GM23248 (cell line): ENCODE data around the gene EYA3. TPM values are rescaled to one million over a fixed set of nuclear protein-coding genes. Genes with fewer than 3 reads are reported as not detected.

ENCODE experiments used
- DNase-seq: peaks from one replicate; pipeline ENCODE4 v3.0.0-alpha.2; 2015
- H2AFZ ChIP-seq: fragments of 200-600 bp; sonication (generic); 2 replicates; pipeline ENCODE4 v1.6.1; 2016; ENCODE audit warnings: antibody characterized with exemption
- H3F3A ChIP-seq: fragments of 200-600 bp; sonication (generic); 2 replicates; pipeline ENCODE4 v1.6.1; 2016; ENCODE audit warnings: mild to moderate bottlenecking, antibody characterized with exemption, mixed run types; ENCODE audit not compliant: insufficient read depth
- H3K27ac ChIP-seq: fragments of 200-600 bp; sonication (generic); 2 replicates; pipeline ENCODE4 v1.5.1; 2016; ENCODE audit warnings: mild to moderate bottlenecking
- H3K27me3 ChIP-seq: fragments of 200-600 bp; sonication (generic); replicated peaks from 2 replicates; pipeline ENCODE4 v1.6.1; 2016; ENCODE audit warnings: mild to moderate bottlenecking; ENCODE audit not compliant: insufficient read depth
- H3K36me3 ChIP-seq: fragments of 200-600 bp; sonication (generic); 2 replicates; pipeline ENCODE4 v1.6.1; 2016; ENCODE audit warnings: low read depth, mild to moderate bottlenecking
- H3K4me1 ChIP-seq: fragments of 200-600 bp; sonication (generic); 2 replicates; pipeline ENCODE4 v1.6.1; 2016; ENCODE audit warnings: mild to moderate bottlenecking; ENCODE audit not compliant: insufficient read depth
- H3K4me2 ChIP-seq: fragments of 200-600 bp; sonication (generic); one replicate; pipeline ENCODE4 v1.6.1; 2016; ENCODE audit warnings: mild to moderate bottlenecking; ENCODE audit not compliant: unreplicated experiment
- H3K4me3 ChIP-seq: fragments of 200-600 bp; sonication (generic); 2 replicates; pipeline ENCODE4 v1.5.1; 2016; ENCODE audit warnings: mild to moderate bottlenecking
- H3K79me2 ChIP-seq: fragments of 200-600 bp; sonication (generic); 2 replicates; pipeline ENCODE4 v1.6.1; 2016; ENCODE audit warnings: mild to moderate bottlenecking; ENCODE audit not compliant: insufficient read depth
- H3K9ac ChIP-seq: fragments of 200-600 bp; sonication (generic); 2 replicates; pipeline ENCODE4 v1.6.1; 2016; ENCODE audit warnings: mild to moderate bottlenecking
- H3K9me2 ChIP-seq: fragments of 200-600 bp; sonication (generic); 2 replicates; pipeline ENCODE4 v1.6.1; 2016; ENCODE audit warnings: mixed run types, mild to moderate bottlenecking, moderate library complexity; ENCODE audit not compliant: insufficient read depth
- H3K9me3 ChIP-seq: fragments of 200-600 bp; sonication (generic); one replicate; pipeline ENCODE4 v1.6.1; 2017; ENCODE audit warnings: low read depth
- H4K20me1 ChIP-seq: fragments of 200-600 bp; sonication (generic); 2 replicates; pipeline ENCODE4 v1.6.0; 2016; ENCODE audit not compliant: insufficient read depth
- EZH2 ChIP-seq: fragments of 200-600 bp; sonication (generic); IDR thresholded peaks from 2 replicates; pipeline ENCODE4 v1.6.1; 2018; ENCODE audit warnings: antibody characterized with exemption, mild to moderate bottlenecking; ENCODE audit not compliant: insufficient read depth, poor library complexity, severe bottlenecking
- EZH2phosphoT487 ChIP-seq: fragments of 200-600 bp; sonication (generic); IDR thresholded peaks from 2 replicates; pipeline ENCODE4 v1.6.1; 2018; ENCODE audit warnings: antibody characterized with exemption, moderate library complexity, mild to moderate bottlenecking, low read depth; ENCODE audit not compliant: insufficient read depth
- WGBS, 2 experiments: methylation state at CpG; one replicate each; pipeline ENCODE4 v1.1.6; 2015 to 2017; ENCODE audit warnings: low lambda C conversion rate in 2 of 2, low coverage in 1 of 2; ENCODE audit errors: missing lambda C conversion rate in 2 of 2; 5-methylcytosine and 5-hydroxymethylcytosine counted together
- in situ Hi-C: fragments of 300-500 bp; cut with MboI; formaldehyde crosslinking; loops from 2 replicates; pipeline ENCODE4 v1.15.0; 2020
- polyA plus RNA-seq: library from polyadenylated mRNA; unstranded; fragments of >200 nt; fragmentation: Nextera tagmentation; extraction: Ambion mirVana; gene quantifications from 2 replicates; pipeline ENCODE4 v1.2.1, GENCODE V29; 2016
- total RNA-seq: library from RNA; depleted of rRNA; stranded (reverse); fragments of >200 nt; shearing (Covaris generic); gene quantifications from 2 replicates; pipeline ENCODE4 v1.2.3, GENCODE V29; 2014

Gene EYA3
- total and polyA plus RNA-seq, 2 experiments from 2014 or later = 9.1 to 16.9 TPM

GRCh38 chr1:27941671-27942540 is 146.5 kb downstream of the EYA3 start:
- H3K9me2 ChIP-seq = no peaks in the 10 kb centered on the region
- no peak overlapping the region for H2AFZ ChIP-seq
- H4K20me1 ChIP-seq = no peaks in the 10 kb centered on the region
- H3K36me3 ChIP-seq = no peaks in the 10 kb centered on the region
- no peak overlapping the region for H3K9ac ChIP-seq
- TF ChIP-seq EZH2 = no peak
- TF ChIP-seq EZH2phosphoT487 = no peak
- H3K4me1 ChIP-seq = no peaks in the 10 kb centered on the region
- H3K79me2 ChIP-seq = no peaks in the 10 kb centered on the region
- H3K4me3 ChIP-seq = no peak overlapping the region
- H3F3A ChIP-seq = no peaks in the 10 kb centered on the region
- H3K27ac ChIP-seq = no peak overlapping the region
- no peaks in the 10 kb centered on the region for H3K9me3 ChIP-seq
- WGBS, 2 experiments = 56 to 59% methylated on average over 11 to 12 of the region's 12 CpGs
- no peaks in the 10 kb centered on the region for H3K27me3 ChIP-seq
- in situ Hi-C loops = no loop called here
- no peak for DNase-seq
- no peak overlapping the region for H3K4me2 ChIP-seq

- H3K4me2 ChIP-seq = no peak overlapping the region
- H3K27me3 ChIP-seq = no peaks in the 10 kb centered on the region
- TF ChIP-seq EZH2 (no peak), EZH2phosphoT487 (no peak)
- H3K9me3 ChIP-seq = no peaks in the 10 kb centered on the region
- no peaks in the 10 kb centered on the region for H3K4me1 ChIP-seq
- H3K9me2 ChIP-seq = no peaks in the 10 kb centered on the region
- in situ Hi-C loops = no loop called here
- 78 to 80% methylated on average over 9 of the region's 9 CpGs for WGBS, 2 experiments
- no peaks in the 10 kb centered on the region for H3F3A ChIP-seq
- no peak overlapping the region for H3K9ac ChIP-seq
- DNase-seq = no peak
- H3K36me3 ChIP-seq = no peaks in the 10 kb centered on the region
- H4K20me1 ChIP-seq = no peaks in the 10 kb centered on the region
- no peaks in the 10 kb centered on the region for H3K79me2 ChIP-seq
- no peak overlapping the region for H2AFZ ChIP-seq
- H3K27ac ChIP-seq = no peak overlapping the region
- H3K4me3 ChIP-seq = no peak overlapping the region
These were observed 147.4 kb downstream of the EYA3 start for GRCh38 chr1:27940870-27941560.

- Histone ChIP-seq H3K27me3 (no peaks in the 10 kb centered on the region), H2AFZ (no peak overlapping the region), H3K4me1 (no peaks in the 10 kb centered on the region), H3K4me3 (no peak overlapping the region), H3K4me2 (no peak overlapping the region), H3K9me2 (no peaks in the 10 kb centered on the region), H3F3A (no peaks in the 10 kb centered on the region), H3K79me2 (no peaks in the 10 kb centered on the region), H3K9me3 (no peaks in the 10 kb centered on the region), H3K9ac (no peak overlapping the region), H4K20me1 (no peaks in the 10 kb centered on the region), H3K36me3 (no peaks in the 10 kb centered on the region), H3K27ac (no peak overlapping the region)
- TF ChIP-seq EZH2phosphoT487 = no peak
- TF ChIP-seq EZH2 = no peak
- 32 to 44% methylated on average over 6 of the region's 6 CpGs for whole genome bisulfite sequencing, 2 experiments
- in situ Hi-C loops = no loop called here
- peak; percentile 42 for DNase-seq
These were observed 148.1 kb downstream of the EYA3 start for GRCh38 chr1:27940297-27940696.

GRCh38 chr1:27938488-27938887 is 149.9 kb downstream of the EYA3 start:
- H3K9me3 ChIP-seq = no peaks in the 10 kb centered on the region
- TF ChIP-seq EZH2phosphoT487 = no peak
- no peak for TF ChIP-seq EZH2
- H3F3A ChIP-seq = no peaks in the 10 kb centered on the region
- H3K9me2 ChIP-seq = no peaks in the 10 kb centered on the region
- no peak overlapping the region for H3K27ac ChIP-seq
- no peaks in the 10 kb centered on the region for H3K79me2 ChIP-seq
- 78 to 81% methylated on average over 4 of the region's 4 CpGs for WGBS, 2 experiments
- H3K4me3 ChIP-seq = no peak overlapping the region
- H4K20me1 ChIP-seq = no peaks in the 10 kb centered on the region
- no peak overlapping the region for H3K4me2 ChIP-seq
- H3K9ac ChIP-seq = no peak overlapping the region
- H2AFZ ChIP-seq = no peak overlapping the region
- in situ Hi-C loops = no loop called here
- H3K36me3 ChIP-seq = no peaks in the 10 kb centered on the region
- no peak for DNase-seq
- H3K4me1 ChIP-seq = peaks cover 3% of the 10 kb centered on the region; the same call in 1 of the 2 replicates
- H3K27me3 ChIP-seq = no peaks in the 10 kb centered on the region
